T-helper 1 cell treated with Interleukin-12 subunit alpha and Interleukin-12 subunit beta and Interleukin-4 antibody, amounts not matched to agents 30 μg/mL and 1 μg/mL, for 36 hours (primary cell): ENCODE measurements around the gene CCDC69.
"Not testable (repeated sequence)": the region's sequence is repeated elsewhere in the genome, so short reads cannot be mapped to it uniquely, and the experiment has no call there.

Source experiments
- H3K27ac Mint-ChIP-seq: one replicate; pipeline ENCODE4 v1.8.0; 2021; ENCODE audit warnings: mild to moderate bottlenecking, mixed read lengths
- H3K27me3 Mint-ChIP-seq: one replicate; pipeline ENCODE4 v1.8.0; 2021; ENCODE audit warnings: low read depth, mixed read lengths
- H3K36me3 Mint-ChIP-seq: one replicate; pipeline ENCODE4 v1.8.0; 2021; ENCODE audit warnings: low read depth, mixed read lengths
- H3K4me1 Mint-ChIP-seq: one replicate; pipeline ENCODE4 v1.8.0; 2021; ENCODE audit warnings: low read depth, mixed read lengths
- H3K4me3 Mint-ChIP-seq: one replicate; pipeline ENCODE4 v1.8.0; 2021; ENCODE audit warnings: mild to moderate bottlenecking, moderate library complexity, mixed read lengths
- H3K9me3 Mint-ChIP-seq: one replicate; pipeline ENCODE4 v1.8.0; 2021; ENCODE audit warnings: mixed read lengths

Gene CCDC69

GRCh38 chr5:151182524-151182900, 41.4 kb downstream of the CCDC69 start:
- H3K4me3 Mint-ChIP-seq: no peak overlapping the region
- no peak overlapping the region for H3K27ac Mint-ChIP-seq
- H3K9me3 Mint-ChIP-seq: no peaks in the 10 kb centered on the region
- no peaks in the 10 kb centered on the region for H3K27me3 Mint-ChIP-seq
- peaks cover 52% of the 10 kb centered on the region for H3K36me3 Mint-ChIP-seq
- H3K4me1 Mint-ChIP-seq: peaks cover 11% of the 10 kb centered on the region

GRCh38 chr5:151181818-151182523, 41.9 kb downstream of the CCDC69 start:
- H3K4me3 Mint-ChIP-seq: no peak overlapping the region
- no peaks in the 10 kb centered on the region for H3K9me3 Mint-ChIP-seq
- H3K36me3 Mint-ChIP-seq: peaks cover 50% of the 10 kb centered on the region
- H3K27ac Mint-ChIP-seq: no peak overlapping the region
- H3K4me1 Mint-ChIP-seq: peaks cover 12% of the 10 kb centered on the region
- H3K27me3 Mint-ChIP-seq: no peaks in the 10 kb centered on the region

- no peak overlapping the region for H3K27ac Mint-ChIP-seq
- H3K9me3 Mint-ChIP-seq: no peaks in the 10 kb centered on the region
- H3K4me3 Mint-ChIP-seq: no peak overlapping the region
- peaks cover 38% of the 10 kb centered on the region for H3K36me3 Mint-ChIP-seq
- H3K4me1 Mint-ChIP-seq: peaks cover 7% of the 10 kb centered on the region
- H3K27me3 Mint-ChIP-seq: no peaks in the 10 kb centered on the region
Observed at GRCh38 chr5:151180291-151180690, 43.6 kb downstream of the CCDC69 start.

GRCh38 chr5:151179489-151179840, 44.4 kb downstream of the CCDC69 start:
- Mint-ChIP-seq H3K4me1 (peaks cover 6% of the 10 kb centered on the region), H3K27ac (no peak overlapping the region), H3K4me3 (no peak overlapping the region), H3K27me3 (no peaks in the 10 kb centered on the region), H3K9me3 (no peaks in the 10 kb centered on the region), H3K36me3 (peaks cover 36% of the 10 kb centered on the region)

GRCh38 chr5:151178777-151179488, 45.0 kb downstream of the CCDC69 start:
- H3K4me3 Mint-ChIP-seq: no peak overlapping the region
- H3K4me1 Mint-ChIP-seq: peaks cover 6% of the 10 kb centered on the region
- no peaks in the 10 kb centered on the region for H3K9me3 Mint-ChIP-seq
- no peaks in the 10 kb centered on the region for H3K27me3 Mint-ChIP-seq
- peaks cover 39% of the 10 kb centered on the region for H3K36me3 Mint-ChIP-seq
- H3K27ac Mint-ChIP-seq: no peak overlapping the region

GRCh38 chr5:151178372-151178771, 45.5 kb downstream of the CCDC69 start:
- no peaks in the 10 kb centered on the region for H3K9me3 Mint-ChIP-seq
- peaks cover 37% of the 10 kb centered on the region for H3K36me3 Mint-ChIP-seq
- peaks cover 6% of the 10 kb centered on the region for H3K4me1 Mint-ChIP-seq
- no peak overlapping the region for H3K4me3 Mint-ChIP-seq
- no peak overlapping the region for H3K27ac Mint-ChIP-seq
- H3K27me3 Mint-ChIP-seq: no peaks in the 10 kb centered on the region

GRCh38 chr5:151176268-151176667, 47.6 kb downstream of the CCDC69 start:
- H3K27me3 Mint-ChIP-seq, H3K27ac Mint-ChIP-seq, H3K4me1 Mint-ChIP-seq, H3K9me3 Mint-ChIP-seq, H3K4me3 Mint-ChIP-seq: not testable (repeated sequence)
- H3K36me3 Mint-ChIP-seq: peaks cover 31% of the 10 kb centered on the region

GRCh38 chr5:151174612-151175101, 49.2 kb downstream of the CCDC69 start:
- H3K27ac Mint-ChIP-seq: no peak overlapping the region

GRCh38 chr5:151173711-151174611, 49.9 kb downstream of the CCDC69 start:
- Mint-ChIP-seq H3K4me1 (peaks cover 16% of the 10 kb centered on the region), H3K27me3 (no peaks in the 10 kb centered on the region), H3K4me3 (no peak overlapping the region), H3K36me3 (peaks cover 23% of the 10 kb centered on the region), H3K27ac (no peak overlapping the region), H3K9me3 (no peaks in the 10 kb centered on the region)

More at GRCh38 chr5:151174612-151175101, 49.2 kb downstream of the CCDC69 start:
- Mint-ChIP-seq H3K27me3 (no peaks in the 10 kb centered on the region), H3K36me3 (peaks cover 26% of the 10 kb centered on the region), H3K4me3 (no peak overlapping the region), H3K9me3 (no peaks in the 10 kb centered on the region), H3K4me1 (peaks cover 12% of the 10 kb centered on the region)

GRCh38 chr5:151171529-151171928, 52.4 kb downstream of the CCDC69 start:
- H3K36me3 Mint-ChIP-seq: peaks cover 12% of the 10 kb centered on the region
- no peaks in the 10 kb centered on the region for H3K27me3 Mint-ChIP-seq

GRCh38 chr5:151168602-151169344, 55.1 kb downstream of the CCDC69 start:
- no peaks in the 10 kb centered on the region for H3K27me3 Mint-ChIP-seq
- no peaks in the 10 kb centered on the region for H3K9me3 Mint-ChIP-seq
- H3K4me3 Mint-ChIP-seq: no peak overlapping the region
- peaks cover 21% of the 10 kb centered on the region for H3K4me1 Mint-ChIP-seq
- H3K36me3 Mint-ChIP-seq: peaks cover 4% of the 10 kb centered on the region
- H3K27ac Mint-ChIP-seq: peak overlapping the region; percentile 17

More at GRCh38 chr5:151171529-151171928, 52.4 kb downstream of the CCDC69 start:
- H3K4me1 Mint-ChIP-seq: peaks cover 14% of the 10 kb centered on the region
- no peak overlapping the region for H3K27ac Mint-ChIP-seq
- no peaks in the 10 kb centered on the region for H3K9me3 Mint-ChIP-seq
- no peak overlapping the region for H3K4me3 Mint-ChIP-seq

- Mint-ChIP-seq H3K4me1 (peaks cover 21% of the 10 kb centered on the region), H3K27me3 (no peaks in the 10 kb centered on the region), H3K9me3 (no peaks in the 10 kb centered on the region), H3K36me3 (peaks cover 4% of the 10 kb centered on the region), H3K4me3 (no peak overlapping the region), H3K27ac (no peak overlapping the region)
Observed at GRCh38 chr5:151167022-151167421, 56.9 kb downstream of the CCDC69 start.

GRCh38 chr5:151164687-151165392, 59.1 kb downstream of the CCDC69 start:
- Mint-ChIP-seq H3K27ac (no peak overlapping the region), H3K36me3 (no peaks in the 10 kb centered on the region), H3K4me1 (peaks cover 10% of the 10 kb centered on the region), H3K9me3 (no peaks in the 10 kb centered on the region), H3K4me3 (no peak overlapping the region), H3K27me3 (no peaks in the 10 kb centered on the region)
